Peyer's patch (tissue), 4 donors: ENCODE results near the gene AGBL4. TPM values are rescaled to one million over a fixed set of nuclear protein-coding genes. Genes with fewer than 3 reads are reported as not detected.

ENCODE experiments used
- DNase-seq, 3 donors: peaks; one replicate each; pipeline ENCODE4 v3.0.0-alpha.2; 2017 to 2019
- H3K27ac ChIP-seq, 4 donors: fragments of 200-600 bp; sonication (generic); one replicate each; pipeline ENCODE4 v1.5.1; 2016 to 2019
- H3K27me3 ChIP-seq, 2 donors: fragments of 200-600 bp; sonication (generic); one replicate each; pipeline ENCODE4 v1.5.1; 2019
- H3K36me3 ChIP-seq, 3 donors: fragments of 200-600 bp; sonication (generic); one replicate each; pipeline ENCODE4 v1.5.1; 2016 to 2019
- H3K4me1 ChIP-seq, 4 donors: fragments of 200-600 bp; sonication (generic); one replicate each; pipeline ENCODE4 v1.5.1; 2016 to 2019
- H3K4me3 ChIP-seq, 4 donors: fragments of 200-600 bp; sonication (generic); 1 replicate in 3 of 4; 2 replicates in 1 of 4; pipeline ENCODE4 v1.5.1; 2016 to 2019; ENCODE audit warnings: mild to moderate bottlenecking in 1 of 4
- H3K9me3 ChIP-seq, 4 donors: fragments of 200-600 bp; sonication (generic); one replicate each; pipeline ENCODE4 v1.5.1; 2016 to 2019; ENCODE audit warnings: mild to moderate bottlenecking in 1 of 4
- POLR2A ChIP-seq, 2 donors: fragments of 450-650 bp; IDR thresholded peaks; one replicate each; pipeline ENCODE4 v1.5.1; 2017; ENCODE audit warnings: antibody characterized with exemption in 2 of 2, mild to moderate bottlenecking in 2 of 2, moderate library complexity in 2 of 2
- total RNA-seq, 4 donors: library from RNA; depleted of rRNA; stranded (reverse); fragments of >200 nt; gene quantifications; one replicate each; pipeline ENCODE4 v1.1.0, GENCODE V29; 2016
- TF ChIP-seq, protein P1 (sequence below), 6 experiments: fragments of 450-650 bp in 4 of 6; fragments of 200-600 bp in 2 of 6; sonication (generic) in 1 of 6; IDR thresholded peaks; one replicate each; pipeline ENCODE4 v1.5.1; 2017 to 2019; ENCODE audit warnings: antibody characterized with exemption in 6 of 6, mild to moderate bottlenecking in 3 of 6, moderate library complexity in 1 of 6

AGBL4 gene
- total RNA-seq, 4 donors from 2014 or later: 2.5 TPM; not detected in 3

DNA sequence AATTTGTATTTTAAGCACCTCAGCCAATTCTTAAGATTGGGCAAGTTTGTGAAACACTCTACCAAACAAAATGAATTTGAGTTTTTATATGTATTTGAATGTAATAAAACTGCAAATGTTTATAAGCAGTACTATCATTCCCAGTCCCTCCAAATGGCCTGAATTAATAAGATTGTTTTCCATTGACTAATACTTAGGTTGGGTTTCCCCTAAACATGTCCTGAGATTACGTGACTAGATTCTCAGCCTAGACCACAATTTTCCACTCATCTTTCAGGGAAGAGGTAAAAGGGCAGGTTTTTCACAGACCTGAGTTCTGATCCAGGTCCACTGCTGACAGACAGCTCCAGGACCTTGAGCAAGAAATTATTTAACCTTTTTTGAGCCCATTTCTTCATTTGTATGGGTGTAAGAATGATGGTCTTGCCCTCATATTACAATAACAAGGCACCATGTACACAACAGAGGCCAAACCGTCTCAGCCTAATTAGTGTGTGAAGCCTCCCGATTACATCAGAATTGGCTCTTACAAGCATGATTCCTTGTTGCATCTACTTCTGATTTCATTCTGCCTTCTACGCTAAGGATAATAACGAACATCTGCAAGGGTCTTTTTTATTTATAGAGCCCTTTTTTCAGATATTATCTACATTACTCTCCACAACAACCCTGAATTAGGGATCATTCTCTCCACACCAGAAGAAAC is 1298.3 kb downstream of the AGBL4 start:
- H3K4me1 ChIP-seq: no peaks in the 10 kb centered on the region
- no peak for TF ChIP-seq POLR2A (IDR thresholded peaks at IDR 0.05)
- TF ChIP-seq, protein P1, sequence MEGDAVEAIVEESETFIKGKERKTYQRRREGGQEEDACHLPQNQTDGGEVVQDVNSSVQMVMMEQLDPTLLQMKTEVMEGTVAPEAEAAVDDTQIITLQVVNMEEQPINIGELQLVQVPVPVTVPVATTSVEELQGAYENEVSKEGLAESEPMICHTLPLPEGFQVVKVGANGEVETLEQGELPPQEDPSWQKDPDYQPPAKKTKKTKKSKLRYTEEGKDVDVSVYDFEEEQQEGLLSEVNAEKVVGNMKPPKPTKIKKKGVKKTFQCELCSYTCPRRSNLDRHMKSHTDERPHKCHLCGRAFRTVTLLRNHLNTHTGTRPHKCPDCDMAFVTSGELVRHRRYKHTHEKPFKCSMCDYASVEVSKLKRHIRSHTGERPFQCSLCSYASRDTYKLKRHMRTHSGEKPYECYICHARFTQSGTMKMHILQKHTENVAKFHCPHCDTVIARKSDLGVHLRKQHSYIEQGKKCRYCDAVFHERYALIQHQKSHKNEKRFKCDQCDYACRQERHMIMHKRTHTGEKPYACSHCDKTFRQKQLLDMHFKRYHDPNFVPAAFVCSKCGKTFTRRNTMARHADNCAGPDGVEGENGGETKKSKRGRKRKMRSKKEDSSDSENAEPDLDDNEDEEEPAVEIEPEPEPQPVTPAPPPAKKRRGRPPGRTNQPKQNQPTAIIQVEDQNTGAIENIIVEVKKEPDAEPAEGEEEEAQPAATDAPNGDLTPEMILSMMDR (IDR thresholded peaks at IDR 0.05): no peak
- H3K27me3 ChIP-seq: no peaks in the 10 kb centered on the region
- H3K36me3 ChIP-seq: no peaks in the 10 kb centered on the region
- no peaks in the 10 kb centered on the region for H3K9me3 ChIP-seq
- no peak for DNase-seq
- no peak overlapping the region for H3K27ac ChIP-seq
- H3K4me3 ChIP-seq: no peak overlapping the region

DNA sequence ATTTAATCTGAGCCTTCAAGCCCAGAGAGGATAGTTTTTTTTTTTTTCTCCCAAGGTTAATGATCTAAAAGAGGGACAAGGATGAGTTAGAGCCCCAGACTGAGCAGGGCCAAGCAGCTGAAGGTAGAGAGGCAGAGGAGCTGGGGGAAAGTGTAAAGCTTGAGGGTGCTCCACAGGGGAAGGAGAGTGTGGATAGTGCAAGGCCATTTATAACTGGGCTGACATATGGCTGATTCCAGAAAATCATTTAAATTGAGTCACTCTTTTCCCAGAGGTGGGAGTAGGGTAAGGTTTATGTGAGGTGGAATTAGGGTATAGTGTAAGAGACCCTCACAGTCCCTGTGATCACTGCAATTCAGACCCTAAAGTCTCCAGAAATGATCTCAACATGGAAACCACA is 1302.8 kb downstream of the AGBL4 start:
- H3K27me3 ChIP-seq: no peaks in the 10 kb centered on the region
- no peak for TF ChIP-seq POLR2A (IDR thresholded peaks at IDR 0.05)
- TF ChIP-seq, protein P1 (IDR thresholded peaks at IDR 0.05): no peak
- no peak for DNase-seq
- no peaks in the 10 kb centered on the region for H3K9me3 ChIP-seq
- H3K36me3 ChIP-seq: no peaks in the 10 kb centered on the region
- no peaks in the 10 kb centered on the region for H3K4me1 ChIP-seq
- no peak overlapping the region for H3K27ac ChIP-seq
- no peak overlapping the region for H3K4me3 ChIP-seq

DNA sequence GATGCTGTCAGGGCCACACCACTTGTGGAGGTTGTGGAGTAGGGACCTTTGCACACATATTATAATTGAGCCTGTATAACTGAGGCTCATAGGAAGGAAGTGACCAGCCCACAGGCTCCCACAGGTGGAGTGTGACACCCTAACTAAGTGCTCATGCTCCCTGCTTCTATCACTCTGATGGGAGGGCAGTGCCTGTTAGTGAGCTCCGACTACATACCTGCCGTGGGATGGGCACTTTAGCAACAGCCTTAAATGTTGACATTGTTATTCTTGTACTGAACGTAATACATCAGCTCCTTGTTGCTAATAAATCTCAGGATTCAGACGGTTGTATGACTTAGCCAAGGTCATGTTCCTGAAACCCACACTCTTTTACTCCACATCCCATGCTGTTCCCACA is 1305.0 kb downstream of the AGBL4 start:
- Histone ChIP-seq H3K4me1 (no peaks in the 10 kb centered on the region), H3K27me3 (no peaks in the 10 kb centered on the region), H3K36me3 (no peaks in the 10 kb centered on the region), H3K27ac (no peak overlapping the region), H3K9me3 (no peaks in the 10 kb centered on the region), H3K4me3 (no peak overlapping the region)
- DNase-seq: no peak
- no peak for TF ChIP-seq POLR2A (IDR thresholded peaks at IDR 0.05)
- TF ChIP-seq, protein P1 (IDR thresholded peaks at IDR 0.05): no peak

DNA sequence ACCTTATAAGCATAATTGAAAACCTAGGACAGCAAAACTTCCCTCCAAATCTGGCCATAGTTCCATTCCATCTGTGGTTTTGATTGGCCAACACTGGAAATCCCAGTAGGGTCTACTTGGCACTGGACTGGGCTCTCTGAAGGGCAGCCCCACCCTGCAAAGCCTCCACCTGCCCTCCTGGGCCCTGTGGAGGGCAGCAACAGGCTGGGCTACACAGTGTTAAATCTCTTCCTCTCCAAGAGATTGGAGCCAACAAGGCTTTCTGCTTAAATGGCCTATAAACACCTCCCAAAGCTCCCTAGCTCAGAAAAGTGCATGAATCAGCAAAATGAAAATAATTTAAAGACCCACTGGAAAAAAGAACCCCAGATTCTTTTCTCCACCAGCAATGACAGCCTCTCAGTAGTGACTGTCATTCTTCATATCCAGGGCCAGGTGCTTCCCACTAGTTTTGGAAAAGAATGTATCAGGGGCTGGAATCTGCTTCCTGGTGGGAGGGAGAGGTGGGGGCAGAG is 1305.6 kb downstream of the AGBL4 start:
- H3K36me3 ChIP-seq: no peaks in the 10 kb centered on the region
- DNase-seq: no peak
- H3K4me1 ChIP-seq: no peaks in the 10 kb centered on the region
- no peak overlapping the region for H3K4me3 ChIP-seq
- TF ChIP-seq POLR2A (IDR thresholded peaks at IDR 0.05): no peak
- TF ChIP-seq, protein P1 (IDR thresholded peaks at IDR 0.05): no peak
- H3K9me3 ChIP-seq: no peaks in the 10 kb centered on the region
- H3K27ac ChIP-seq: no peak overlapping the region
- no peaks in the 10 kb centered on the region for H3K27me3 ChIP-seq

DNA sequence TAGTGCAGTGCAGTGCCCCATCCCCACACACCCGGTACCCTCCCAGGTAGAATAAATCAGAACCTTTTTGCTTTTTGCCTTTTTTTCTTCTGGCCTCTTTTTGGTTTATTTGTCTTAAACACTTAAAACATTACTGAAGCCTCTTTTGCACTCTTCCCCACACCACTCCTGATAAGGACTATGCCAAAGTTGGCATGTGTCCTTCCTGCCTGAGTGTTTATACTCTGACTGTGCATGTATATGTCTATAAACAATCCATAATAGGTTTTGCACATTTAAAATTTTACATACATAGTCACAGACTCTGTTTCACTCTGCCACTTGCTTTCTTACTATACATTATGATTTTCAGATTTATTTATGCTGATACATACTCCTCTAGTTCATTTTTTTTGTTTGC is 1306.7 kb downstream of the AGBL4 start:
- H3K4me1 ChIP-seq: no peaks in the 10 kb centered on the region
- no peak overlapping the region for H3K4me3 ChIP-seq
- H3K9me3 ChIP-seq: no peaks in the 10 kb centered on the region
- H3K27ac ChIP-seq: no peak overlapping the region
- H3K27me3 ChIP-seq: no peaks in the 10 kb centered on the region
- no peak for DNase-seq
- no peak for TF ChIP-seq POLR2A (IDR thresholded peaks at IDR 0.05)
- TF ChIP-seq, protein P1 (IDR thresholded peaks at IDR 0.05): no peak
- H3K36me3 ChIP-seq: no peaks in the 10 kb centered on the region
